ENCODE measurements around the gene C13orf46. TPM values are rescaled to one million over a fixed set of nuclear protein-coding genes. Genes with fewer than 3 reads are reported as not detected.
"Not testable (repeated sequence)": the region's sequence is repeated elsewhere in the genome, so short reads cannot be mapped to it uniquely, and the experiment has no call there.

C13orf46 gene
- total and polyA plus RNA-seq, 2 donors (not counting 1 experiment from before 2014, with no cell fraction given) = 1.4 to 4.8 TPM

- Histone ChIP-seq H3K27ac (ENCODE audit: low read length in 2 of 2) (no peak overlapping the region), H3K36me3 (replicated peaks in 1 of 2; ENCODE audit: control extremely low read depth in 1 of 2, control insufficient read depth in 1 of 2, extremely low read depth in 1 of 2, insufficient read depth in 2 of 2, low read length in 1 of 2) (no peaks in the 10 kb centered on the region), H3K9me3 (ENCODE audit: control extremely low read depth in 1 of 3, control insufficient read depth in 2 of 3, insufficient read depth in 1 of 3, low read length in 2 of 3) (peaks cover 0 to 4% (median 3%) of the 10 kb centered on the region in 3 donors), H3K79me2 (ENCODE audit: control insufficient read depth, insufficient read depth, low read length) (no peaks in the 10 kb centered on the region), H3K27me3 (replicated peaks in 1 of 4; ENCODE audit: control extremely low read depth in 1 of 4, control insufficient read depth in 3 of 4, insufficient read depth in 4 of 4, low read length in 3 of 4) (peaks cover 0 to 11% (median 9%) of the 10 kb centered on the region in 4 experiments), H2AFZ (ENCODE audit: insufficient read depth, low read depth, low read length, poor library complexity, severe bottlenecking) (no peak overlapping the region), H3K9ac (ENCODE audit: low read length) (no peak overlapping the region), H3K4me3 (ENCODE audit: control extremely low read depth in 1 of 5, extremely low read depth in 1 of 5, insufficient read depth in 1 of 5, low read depth in 2 of 5, low read length in 4 of 5) (no peak overlapping the region), H3K4me1 (ENCODE audit: control insufficient read depth in 2 of 2, insufficient read depth in 2 of 2, low read length in 2 of 2) (no peaks in the 10 kb centered on the region), H4K20me1 (ENCODE audit: control insufficient read depth, insufficient read depth, low read length, poor library complexity, severe bottlenecking) (no peaks in the 10 kb centered on the region), H3K4me2 (replicated peaks; ENCODE audit: low read depth, low read length, poor library complexity, severe bottlenecking) (no peak overlapping the region)
- Mint-ChIP-seq H3K27ac (no peak overlapping the region), H3K4me3 (no peak overlapping the region), H3K9me3 (ENCODE audit: insufficient read depth) (peaks cover 4% of the 10 kb centered on the region), H3K4me1 (no peaks in the 10 kb centered on the region), H3K27me3 (peaks cover 39% of the 10 kb centered on the region)
- TF ChIP-seq CTCF (IDR thresholded peaks at IDR 0.05) = no peak
- TF ChIP-seq EZH2 (IDR thresholded peaks at IDR 0.05; ENCODE audit: borderline replicate concordance, insufficient read depth, low read depth, low read length, poor library complexity, severe bottlenecking) = no peak
- 91% methylated on average over 24 of the region's 24 CpGs for WGBS (ENCODE audit: insufficient coverage)
- DNase-seq (no peak), ATAC-seq (ENCODE audit: low read depth) (no peak)
- ChIA-PET POLR2A (interaction anchor here (0.7 kb wide), 1 partner anchor 67 kb away, joined by 4 read pairs; no protein-coding TSS in a partner anchor), CTCF (no interaction called here)
- intact Hi-C loops (cut with micrococcal nuclease) = no loop called here
Measured at GRCh38 chr13:113914333-113915011, 59.4 kb downstream of the C13orf46 start.

- intact Hi-C loops (cut with micrococcal nuclease); H3K4me2 ChIP-seq (replicated peaks; ENCODE audit: low read depth, low read length, poor library complexity, severe bottlenecking); H3K4me3 ChIP-seq (ENCODE audit: control extremely low read depth in 1 of 5, extremely low read depth in 1 of 5, insufficient read depth in 1 of 5, low read depth in 2 of 5, low read length in 4 of 5); DNase-seq; H3K36me3 ChIP-seq (replicated peaks in 1 of 2; ENCODE audit: control extremely low read depth in 1 of 2, control insufficient read depth in 1 of 2, extremely low read depth in 1 of 2, insufficient read depth in 2 of 2, low read length in 1 of 2); H3K9me3 ChIP-seq (ENCODE audit: control extremely low read depth in 1 of 3, control insufficient read depth in 2 of 3, insufficient read depth in 1 of 3, low read length in 2 of 3); H3K27ac Mint-ChIP-seq; H3K27ac ChIP-seq (ENCODE audit: low read length in 2 of 2); H3K79me2 ChIP-seq (ENCODE audit: control insufficient read depth, insufficient read depth, low read length); H3K9ac ChIP-seq (ENCODE audit: low read length); H4K20me1 ChIP-seq (ENCODE audit: control insufficient read depth, insufficient read depth, low read length, poor library complexity, severe bottlenecking); H2AFZ ChIP-seq (ENCODE audit: insufficient read depth, low read depth, low read length, poor library complexity, severe bottlenecking); H3K4me3 Mint-ChIP-seq; H3K9me3 Mint-ChIP-seq (ENCODE audit: insufficient read depth); ATAC-seq (ENCODE audit: low read depth); H3K4me1 ChIP-seq (ENCODE audit: control insufficient read depth in 2 of 2, insufficient read depth in 2 of 2, low read length in 2 of 2); CTCF ChIA-PET; H3K4me1 Mint-ChIP-seq: not testable (repeated sequence)
- H3K27me3 Mint-ChIP-seq = peaks cover 39% of the 10 kb centered on the region
- 96% methylated on average over 20 of the region's 22 CpGs for WGBS (ENCODE audit: insufficient coverage)
- POLR2A ChIA-PET = interaction anchor here (0.7 kb wide), 1 partner anchor 68 kb away, joined by 4 read pairs; no protein-coding TSS in a partner anchor
- peaks cover 0 to 11% (median 9%) of the 10 kb centered on the region in 4 experiments for H3K27me3 ChIP-seq (replicated peaks in 1 of 4; ENCODE audit: control extremely low read depth in 1 of 4, control insufficient read depth in 3 of 4, insufficient read depth in 4 of 4, low read length in 3 of 4)
Measured at GRCh38 chr13:113913838-113914237, 60.0 kb downstream of the C13orf46 start.

- H3K9me3 ChIP-seq (ENCODE audit: control extremely low read depth in 1 of 3, control insufficient read depth in 2 of 3, insufficient read depth in 1 of 3, low read length in 2 of 3); intact Hi-C loops (cut with micrococcal nuclease); H4K20me1 ChIP-seq (ENCODE audit: control insufficient read depth, insufficient read depth, low read length, poor library complexity, severe bottlenecking); H3K9me3 Mint-ChIP-seq (ENCODE audit: insufficient read depth); H3K4me3 Mint-ChIP-seq; H3K4me1 ChIP-seq (ENCODE audit: control insufficient read depth in 2 of 2, insufficient read depth in 2 of 2, low read length in 2 of 2); H3K27ac Mint-ChIP-seq; H3K27ac ChIP-seq (ENCODE audit: low read length in 2 of 2); H3K4me1 Mint-ChIP-seq; ATAC-seq (ENCODE audit: low read depth); H2AFZ ChIP-seq (ENCODE audit: insufficient read depth, low read depth, low read length, poor library complexity, severe bottlenecking); H3K79me2 ChIP-seq (ENCODE audit: control insufficient read depth, insufficient read depth, low read length); CTCF ChIA-PET; H3K36me3 ChIP-seq (replicated peaks in 1 of 2; ENCODE audit: control extremely low read depth in 1 of 2, control insufficient read depth in 1 of 2, extremely low read depth in 1 of 2, insufficient read depth in 2 of 2, low read length in 1 of 2); H3K4me2 ChIP-seq (replicated peaks; ENCODE audit: low read depth, low read length, poor library complexity, severe bottlenecking); DNase-seq; H3K4me3 ChIP-seq (ENCODE audit: control extremely low read depth in 1 of 5, extremely low read depth in 1 of 5, insufficient read depth in 1 of 5, low read depth in 2 of 5, low read length in 4 of 5); H3K9ac ChIP-seq (ENCODE audit: low read length); POLR2A ChIA-PET: not testable (repeated sequence)
- peaks cover 0 to 11% (median 9%) of the 10 kb centered on the region in 4 experiments for H3K27me3 ChIP-seq (replicated peaks in 1 of 4; ENCODE audit: control extremely low read depth in 1 of 4, control insufficient read depth in 3 of 4, insufficient read depth in 4 of 4, low read length in 3 of 4)
- H3K27me3 Mint-ChIP-seq = peaks cover 43% of the 10 kb centered on the region
- 94% methylated on average over 5 of the region's 8 CpGs for WGBS (ENCODE audit: insufficient coverage)
Measured at GRCh38 chr13:113913408-113913807, 60.5 kb downstream of the C13orf46 start.

Measured in B cell (primary cell).